Hypothalamus (tissue), 51 donors: ENCODE results near the gene ELK3.

Source experiments
- DNase-seq, 51 donors: peaks; one replicate each; lab custom pipeline; 2025; lab: John Stamatoyannopoulos, UW

ELK3 gene

GRCh38 chr12:96208801-96209549 lies 14.8 kb downstream of the ELK3 start:
- peak in 1 of 51 donors; percentile 10 for DNase-seq

DNA sequence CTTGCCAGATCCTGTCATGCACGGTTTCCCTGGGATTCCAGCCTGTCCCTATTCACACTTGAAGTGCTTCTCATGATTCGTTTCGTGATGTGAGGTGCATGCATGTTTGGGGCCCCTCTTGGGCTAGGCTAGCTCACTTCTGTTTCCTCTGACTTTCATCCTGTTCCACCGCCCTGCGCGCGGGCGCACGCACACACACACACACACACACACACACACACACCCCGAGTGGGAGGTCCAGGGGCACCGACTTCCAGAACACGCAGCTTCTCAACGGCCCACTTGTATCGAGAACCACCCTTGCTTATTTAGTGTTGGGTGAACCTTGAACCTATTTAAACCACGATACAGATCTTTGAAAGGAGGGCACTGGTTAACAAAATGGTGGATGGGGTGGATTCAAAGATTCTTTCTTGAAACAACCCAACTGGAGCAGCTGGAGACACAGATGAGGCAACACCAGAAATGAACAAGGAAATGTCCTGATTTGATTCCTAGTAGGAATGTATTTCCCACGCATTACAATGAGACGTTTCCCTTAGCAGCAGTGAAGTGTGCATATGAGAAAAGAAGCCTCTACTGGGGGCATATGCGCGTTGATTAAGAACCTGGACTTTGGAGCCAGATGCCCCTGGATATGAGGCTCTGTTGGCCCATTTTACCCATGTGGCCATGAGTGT lies 16.3 kb downstream of the ELK3 start:
- peak in 2 of 51 donors; percentile 11 to 16 for DNase-seq

- peak in 1 of 51 donors; percentile 12 for DNase-seq
Measured at GRCh38 chr12:96211988-96212387, 17.8 kb downstream of the ELK3 start.

GRCh38 chr12:96212456-96213375 lies 18.5 kb downstream of the ELK3 start:
- DNase-seq, result no peak

GRCh38 chr12:96213869-96214268 lies 19.7 kb downstream of the ELK3 start:
- no peak for DNase-seq

DNA sequence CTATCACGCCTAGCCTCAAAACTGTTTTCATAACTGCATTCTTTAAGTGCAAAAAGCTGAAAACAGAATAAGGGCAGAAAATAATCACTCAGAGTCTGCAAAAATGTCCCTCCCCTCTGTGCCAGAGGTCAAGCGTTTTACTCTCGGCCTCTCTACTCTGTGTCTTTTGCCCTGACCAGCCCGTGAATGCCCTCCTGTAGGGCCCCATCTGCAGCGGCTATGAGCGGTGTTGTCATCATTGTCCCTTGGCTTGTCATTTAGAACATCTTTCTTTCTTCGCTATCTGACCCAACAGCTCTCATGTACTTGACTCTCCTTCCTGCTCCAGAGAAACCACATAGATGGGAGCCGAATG lies 21.7 kb downstream of the ELK3 start:
- DNase-seq, result no peak

- DNase-seq, result no peak
Measured at GRCh38 chr12:96218989-96219678, 25.0 kb downstream of the ELK3 start.

GRCh38 chr12:96219700-96220206 lies 25.6 kb downstream of the ELK3 start:
- DNase-seq, result peak in 1 of 51 donors; percentile 22

- DNase-seq, result no peak
Measured at GRCh38 chr12:96220902-96221301, 26.7 kb downstream of the ELK3 start.

GRCh38 chr12:96221391-96221790 lies 27.2 kb downstream of the ELK3 start:
- DNase-seq, result no peak

- no peak for DNase-seq
Measured at GRCh38 chr12:96223411-96224218, 29.4 kb downstream of the ELK3 start.

DNA sequence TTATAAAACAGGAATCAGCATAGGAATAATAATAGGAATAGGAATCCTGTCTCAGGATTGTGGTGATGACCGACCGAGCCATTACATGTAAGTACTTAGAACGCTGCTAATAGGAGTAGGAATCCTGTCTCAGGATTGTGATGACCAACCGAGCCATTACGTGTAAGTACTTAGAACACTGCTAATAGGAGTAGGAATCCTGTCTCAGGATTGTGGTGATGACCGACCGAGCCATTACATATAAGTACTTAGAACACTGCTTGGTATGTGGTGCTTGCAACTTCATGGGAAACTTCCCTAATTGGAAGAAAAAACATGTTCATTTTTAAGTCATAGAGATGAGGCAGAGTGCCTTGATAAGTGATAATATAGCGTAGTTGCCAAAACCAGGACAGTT lies 30.0 kb downstream of the ELK3 start:
- no peak for DNase-seq

- DNase-seq, result peak in 7 of 51 donors; percentile 11 to 34 (median 24)
Measured at GRCh38 chr12:96225044-96225855, 31.1 kb downstream of the ELK3 start.

- DNase-seq, result no peak
Measured at GRCh38 chr12:96225994-96226399, 31.8 kb downstream of the ELK3 start.

GRCh38 chr12:96226401-96226800 lies 32.2 kb downstream of the ELK3 start:
- DNase-seq, result no peak

DNA sequence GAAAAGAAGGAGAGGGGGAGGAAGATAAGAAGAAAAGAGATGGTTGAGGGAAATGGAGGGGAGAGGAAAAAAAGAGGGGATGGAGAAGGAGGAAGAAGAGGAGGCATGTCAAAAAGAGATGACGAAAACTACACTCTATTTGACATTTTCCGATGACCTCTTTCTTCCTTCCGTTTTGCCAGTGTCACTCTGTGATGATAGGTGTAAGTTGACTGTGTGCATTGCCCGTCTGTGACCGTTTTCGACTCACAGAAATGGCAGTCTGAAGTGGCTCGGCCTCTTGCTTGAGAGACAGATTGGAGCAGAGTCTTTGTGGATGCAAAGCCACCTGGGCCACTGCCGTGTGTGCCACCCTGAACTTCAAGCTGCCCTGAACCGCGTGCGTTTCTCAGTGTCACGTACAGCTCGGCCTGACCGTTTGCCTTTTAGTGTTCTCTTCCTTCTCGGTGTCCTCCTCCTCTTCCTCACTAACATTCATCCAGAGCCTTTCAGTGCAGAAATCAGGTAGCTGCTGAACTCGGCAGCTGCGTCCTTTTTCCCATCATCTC lies 32.7 kb downstream of the ELK3 start:
- DNase-seq, result no peak

- DNase-seq, result no peak
Measured at GRCh38 chr12:96227365-96228106, 33.4 kb downstream of the ELK3 start.
